ENCODE results near the gene PIANP.

PIANP gene

GRCh38 chr12:6666211-6666610 lies 34.4 kb downstream of the PIANP start:
- no peak for DNase-seq

GRCh38 chr12:6664902-6665301 lies 35.7 kb downstream of the PIANP start:
- no peak for DNase-seq

GRCh38 chr12:6662906-6663742 lies 37.5 kb downstream of the PIANP start, which contains the start of gene ING4:
Gene ING4 (minus strand): TSS chr12:6663119. CDS start chr12:6663101, 18 bp downstream.
- peak; percentile 99 for DNase-seq

- no peak for DNase-seq
These were observed 38.1 kb downstream of the PIANP start for GRCh38 chr12:6662602-6662905.

- DNase-seq, result no peak
These were observed 46.6 kb downstream of the PIANP start for GRCh38 chr12:6653987-6654386.

GRCh38 chr12:6653342-6653741 lies 47.3 kb downstream of the PIANP start:
- no peak for DNase-seq

- no peak for DNase-seq
These were observed 48.2 kb downstream of the PIANP start for GRCh38 chr12:6652391-6652790.

GRCh38 chr12:6650832-6651231 lies 49.8 kb downstream of the PIANP start:
- DNase-seq, result no peak

- DNase-seq, result no peak
These were observed 53.5 kb downstream of the PIANP start, which contains the start of gene ACRBP for GRCh38 chr12:6647083-6647604. Gene ACRBP (minus strand): TSS chr12:6647432. CDS start chr12:6647366, 66 bp downstream.

GRCh38 chr12:6646276-6647082 lies 54.1 kb downstream of the PIANP start:
- DNase-seq, result no peak

- DNase-seq, result no peak
These were observed 55.7 kb downstream of the PIANP start for GRCh38 chr12:6644903-6645302.

- no peak for DNase-seq
These were observed 56.4 kb downstream of the PIANP start for GRCh38 chr12:6644257-6644596.
